CD4-positive, alpha-beta T cell treated with Interleukin-6 at 100 ng/mL for 8 hours (primary cell): ENCODE measurements around the gene IL17B.

Source experiments
- DNase-seq: peaks from one replicate; pipeline ENCODE4 v3.0.0-alpha.2; 2020; ENCODE audit warnings: mixed read lengths, low spot score

IL17B gene

GRCh38 chr5:149379177-149379761, at the start of gene IL17B:
Gene IL17B, minus strand, starts transcription at chr5:149379292. Its CDS starts 67 bp downstream, at chr5:149379225.
- DNase-seq: no peak

DNA sequence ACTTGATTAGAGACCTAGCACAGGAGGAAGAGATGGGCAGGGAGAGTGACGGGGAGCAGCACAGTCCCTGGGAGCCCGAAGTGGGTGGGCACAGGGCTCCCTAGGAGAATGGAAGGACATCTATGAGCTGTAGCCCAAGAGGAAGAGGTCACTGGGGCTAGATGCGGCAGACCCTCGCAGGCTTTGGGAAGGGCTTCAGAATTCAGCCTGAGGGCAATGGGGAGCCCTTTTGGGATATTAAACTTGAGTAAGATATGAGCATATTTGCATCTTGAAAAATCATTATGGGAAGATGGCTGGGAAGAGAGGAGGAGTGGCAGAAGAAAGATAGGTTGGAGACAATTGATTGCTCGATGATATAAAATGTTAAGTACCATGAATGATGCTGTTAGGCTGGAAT, 48.9 kb upstream of the IL17B start:
- DNase-seq: no peak

DNA sequence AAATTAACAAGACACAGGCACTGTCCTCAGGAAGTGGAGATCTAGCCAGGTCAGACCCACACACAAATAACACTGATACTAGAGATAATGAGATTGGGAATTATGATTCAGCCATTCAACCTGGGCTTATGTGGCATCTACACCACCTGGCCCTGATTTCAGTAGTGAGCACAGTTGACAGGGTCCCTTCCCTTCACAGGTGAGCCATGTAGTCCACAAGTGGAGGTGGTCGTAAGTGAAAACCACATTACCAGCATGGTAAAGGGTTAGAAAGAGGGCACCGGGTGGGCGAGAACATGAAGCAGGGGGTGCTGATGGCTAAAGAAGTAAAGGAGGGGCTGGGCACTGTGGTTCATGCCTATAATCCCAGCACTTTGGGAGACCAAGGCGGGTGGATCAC, 48.3 kb upstream of the IL17B start:
- DNase-seq: no peak

DNA sequence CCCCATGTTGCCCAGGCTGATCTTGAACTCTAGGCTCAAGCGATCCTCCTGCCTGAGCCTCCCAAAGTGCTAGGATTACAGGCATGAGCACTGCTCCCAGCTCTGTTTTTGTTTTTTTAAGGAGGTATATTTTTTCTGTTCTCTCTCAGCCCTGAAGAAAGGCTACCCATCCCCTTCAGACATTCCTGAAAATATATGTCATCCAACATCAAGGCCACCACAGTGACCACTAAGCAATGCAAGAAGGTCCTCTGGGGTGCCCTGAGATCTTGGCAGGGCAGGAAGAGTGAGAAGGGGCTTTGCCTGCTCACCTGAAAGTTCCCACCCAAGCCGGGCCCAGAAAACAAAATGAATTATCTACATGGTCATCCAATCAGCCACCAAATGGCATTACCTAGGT, 47.8 kb upstream of the IL17B start:
- DNase-seq: no peak

DNA sequence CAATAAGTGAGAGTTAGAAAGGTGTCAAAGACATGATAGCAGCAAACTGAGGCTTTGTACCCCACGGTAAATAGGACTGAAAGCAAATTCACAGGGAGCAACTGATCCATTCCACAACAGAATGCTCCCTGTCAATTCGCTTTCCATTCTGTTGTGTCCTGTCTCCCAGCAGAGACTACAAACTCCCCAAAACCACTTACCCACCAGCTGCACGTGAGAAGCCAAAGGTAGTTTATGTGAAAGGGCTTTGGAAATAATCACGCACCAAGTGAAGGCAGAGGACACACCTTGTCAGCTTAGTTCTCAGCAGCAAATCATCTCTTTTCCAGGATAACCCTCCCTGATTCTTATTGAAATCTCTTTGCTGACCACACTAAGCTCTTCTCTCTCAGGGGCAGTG, 46.6 kb upstream of the IL17B start:
- no peak for DNase-seq

- DNase-seq: no peak
Observed at GRCh38 chr5:149424371-149425315, 45.6 kb upstream of the IL17B start.

DNA sequence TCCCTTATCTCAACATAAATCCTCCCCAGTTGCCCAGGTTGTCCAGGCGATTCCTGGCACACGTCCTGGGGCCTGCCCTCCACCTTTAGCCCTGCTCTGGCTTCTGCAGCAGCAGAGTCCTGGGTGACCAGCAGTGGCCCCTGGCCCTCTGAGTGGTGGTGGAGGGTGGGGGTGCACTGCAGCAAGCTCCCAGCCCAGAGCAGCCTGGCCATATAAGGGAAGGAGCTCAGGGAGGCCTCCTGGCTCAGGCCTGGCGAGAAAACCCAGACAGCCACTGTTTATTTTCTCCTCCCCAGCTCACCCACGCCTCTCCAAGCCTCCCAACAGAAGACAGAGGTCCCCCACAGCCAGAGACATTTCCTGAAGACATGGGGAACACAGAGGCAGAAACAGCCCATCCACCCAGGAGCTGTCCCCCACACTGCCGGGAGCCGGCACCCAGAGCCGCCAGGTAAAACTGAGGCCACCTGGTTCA, 44.7 kb upstream of the IL17B start:
- DNase-seq: no peak

- no peak for DNase-seq
Observed at GRCh38 chr5:149423049-149423793, 44.1 kb upstream of the IL17B start.

GRCh38 chr5:149422366-149423048, 43.4 kb upstream of the IL17B start:
- peak; percentile 8 for DNase-seq

DNA sequence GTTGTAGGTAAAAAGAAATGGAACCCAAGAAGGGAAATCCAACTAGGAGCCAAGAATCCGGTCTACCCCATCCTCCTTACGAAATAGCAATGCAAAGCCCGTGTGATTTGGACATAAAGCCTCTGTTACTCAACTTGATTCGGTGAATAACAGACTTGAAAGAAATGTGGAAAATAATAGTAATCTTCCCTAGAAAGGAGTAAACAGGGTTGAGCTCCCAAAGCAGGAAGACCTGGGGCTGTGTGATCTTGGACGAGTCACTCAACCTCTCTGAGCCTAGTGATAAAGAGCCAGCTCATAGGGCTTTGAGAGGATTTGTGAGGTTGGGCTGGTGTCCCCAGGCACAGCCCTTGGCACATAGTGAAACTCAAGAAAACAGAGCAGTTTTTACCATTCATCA, 42.7 kb upstream of the IL17B start:
- DNase-seq: no peak

DNA sequence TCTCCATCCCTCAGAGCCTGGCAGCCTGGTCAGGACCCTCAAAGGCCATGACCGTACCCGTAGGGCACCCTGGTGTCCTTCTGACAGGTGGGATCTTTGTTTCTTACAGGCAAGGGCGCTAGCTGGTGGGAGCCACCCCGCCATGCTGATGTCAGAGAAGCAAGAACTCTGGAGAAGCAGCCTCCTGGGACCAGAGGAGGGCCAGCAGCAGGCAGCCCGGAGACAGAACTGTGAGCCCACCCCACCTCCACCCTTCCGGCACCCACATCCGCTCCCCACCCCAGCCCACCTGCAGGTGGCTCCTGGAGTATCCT, 42.2 kb upstream of the IL17B start:
- DNase-seq: no peak

- DNase-seq: no peak
Observed at GRCh38 chr5:149420545-149421371, 41.7 kb upstream of the IL17B start.

- no peak for DNase-seq
Observed at GRCh38 chr5:149419859-149420544, 40.9 kb upstream of the IL17B start.

GRCh38 chr5:149419532-149419858, 40.4 kb upstream of the IL17B start:
- DNase-seq: no peak

- no peak for DNase-seq
Observed at GRCh38 chr5:149418910-149419531, 39.9 kb upstream of the IL17B start.

GRCh38 chr5:149417711-149418368, 38.7 kb upstream of the IL17B start:
- DNase-seq: no peak

DNA sequence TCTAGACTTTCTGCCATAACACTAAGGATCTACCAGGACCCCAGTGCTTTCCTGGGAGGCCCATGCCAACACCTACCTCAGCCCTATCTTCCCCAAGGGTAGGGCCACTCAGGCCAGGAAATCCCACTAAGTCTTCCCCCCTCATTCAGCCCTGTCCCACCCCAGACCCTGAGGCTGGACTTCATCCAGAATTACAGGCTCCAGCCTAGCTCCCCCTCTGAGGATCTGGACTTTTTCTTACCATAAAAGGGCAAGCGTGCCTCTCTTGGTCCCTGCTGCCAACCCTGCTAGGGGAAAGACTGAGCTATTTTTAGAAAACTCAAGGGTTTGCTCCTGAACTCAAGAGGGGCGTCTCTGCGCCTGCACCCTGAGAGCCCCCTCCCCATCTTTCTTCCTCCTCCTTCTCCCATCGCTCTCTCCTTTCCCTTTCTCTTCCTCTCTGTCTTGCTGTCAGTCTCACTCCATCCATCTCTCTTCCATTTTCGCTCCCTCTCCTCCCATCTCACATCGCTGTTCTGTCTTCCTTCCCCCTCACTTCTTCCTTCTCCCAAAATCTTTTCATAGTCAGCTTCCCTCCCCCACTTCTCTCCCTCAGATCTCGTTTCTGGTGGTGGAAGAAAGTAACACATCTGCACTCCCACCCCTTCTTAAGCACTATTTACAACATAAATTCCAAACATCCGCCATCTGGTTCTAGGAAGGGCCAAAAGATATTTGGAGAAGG, 38.1 kb upstream of the IL17B start:
- no peak for DNase-seq

- no peak for DNase-seq
Observed at GRCh38 chr5:149415066-149415967, 36.2 kb upstream of the IL17B start.
